ENCODE data around the gene TSEN15. TPM values are rescaled to one million over a fixed set of nuclear protein-coding genes. Genes with fewer than 3 reads are reported as not detected.

Gene TSEN15
- total and polyA plus RNA-seq, 10 of the 15 experiments (the other 5 are each of a cell fraction or from before 2014, with no cell fraction given) = 21.1 to 136 (median 70.2) TPM

DNA sequence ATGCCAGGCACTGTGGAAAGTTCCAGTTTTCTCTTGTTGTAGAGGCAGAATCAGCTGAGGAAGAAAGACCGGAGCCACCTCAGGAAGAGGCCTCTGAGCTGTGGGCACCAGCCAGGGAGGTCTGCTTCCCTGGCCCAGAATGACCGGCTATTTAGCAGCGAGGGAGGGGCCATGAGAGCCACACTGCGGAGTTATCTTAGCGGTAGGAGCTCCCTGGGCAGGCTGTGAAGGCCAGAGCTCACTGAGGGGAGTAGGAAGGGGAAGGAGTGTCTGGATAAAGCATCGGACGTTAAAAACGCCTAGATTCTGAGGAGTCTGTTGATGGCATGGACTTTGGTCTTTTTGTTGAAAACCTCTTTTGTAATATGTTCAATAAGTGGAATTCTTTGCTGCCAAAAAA lies 36.5 kb downstream of the TSEN15 start:
- no peak overlapping the region for H3K4me3 ChIP-seq
- intact Hi-C loops (cut with micrococcal nuclease; ENCODE audit: unreplicated experiment) = no loop called here
- H2AFZ ChIP-seq (ENCODE audit: control insufficient read depth, low read depth, low read length) = no peak overlapping the region
- ChIA-PET RAD21 (ENCODE audit: unreplicated experiment) (interaction anchor here (1.1 kb wide), 1 partner anchor 433 kb away, joined by 3 read pairs; no protein-coding TSS in a partner anchor), POLR2A (no interaction called here), SMC1A (ENCODE audit: uncharacterized antibody, unreplicated experiment) (no interaction called here), CTCF (interaction anchor here (1.1 kb wide), 1 partner anchor 134 kb away, joined by 3 read pairs; no protein-coding TSS in a partner anchor)
- ATAC-seq (no peak), FAIRE-seq (no peak), DNase-seq (ENCODE audit: low read depth, low spot score) (no peak)
- no peaks in the 10 kb centered on the region for H3K4me1 ChIP-seq (ENCODE audit: control insufficient read depth, insufficient read depth, low read length)
- no peaks in the 10 kb centered on the region for H3K36me3 ChIP-seq (ENCODE audit: control insufficient read depth in 2 of 2, insufficient read depth in 2 of 2, low read length in 1 of 2)
- no peak overlapping the region for H3K4me2 ChIP-seq (ENCODE audit: control insufficient read depth, insufficient read depth)
- H3K79me2 ChIP-seq (ENCODE audit: control insufficient read depth, insufficient read depth, low read length) = no peaks in the 10 kb centered on the region
- BruUV-seq (replicated peaks) = no TSS peak
- no peaks in the 10 kb centered on the region for H3K27me3 ChIP-seq (replicated peaks in 1 of 2; ENCODE audit: control insufficient read depth in 2 of 2, insufficient read depth in 2 of 2, low read length in 1 of 2)
- in situ Hi-C loops (cut with MboI) = loop anchor here (10.0 kb wide), 1 partner anchor 577 kb away; no protein-coding TSS in a partner anchor
- no peak for TF ChIP-seq EZH2 (IDR thresholded peaks at IDR 0.05; ENCODE audit: borderline replicate concordance, control insufficient read depth, low read depth, low read length)
- TF ChIP-seq KAT2A (conservative IDR thresholded peaks at IDR 0.05; ENCODE audit: control insufficient read depth, low read depth, low read length) = no peak
- TF ChIP-seq HDGF (IDR thresholded peaks at IDR 0.05) = no peak
- TF ChIP-seq, protein P1, sequence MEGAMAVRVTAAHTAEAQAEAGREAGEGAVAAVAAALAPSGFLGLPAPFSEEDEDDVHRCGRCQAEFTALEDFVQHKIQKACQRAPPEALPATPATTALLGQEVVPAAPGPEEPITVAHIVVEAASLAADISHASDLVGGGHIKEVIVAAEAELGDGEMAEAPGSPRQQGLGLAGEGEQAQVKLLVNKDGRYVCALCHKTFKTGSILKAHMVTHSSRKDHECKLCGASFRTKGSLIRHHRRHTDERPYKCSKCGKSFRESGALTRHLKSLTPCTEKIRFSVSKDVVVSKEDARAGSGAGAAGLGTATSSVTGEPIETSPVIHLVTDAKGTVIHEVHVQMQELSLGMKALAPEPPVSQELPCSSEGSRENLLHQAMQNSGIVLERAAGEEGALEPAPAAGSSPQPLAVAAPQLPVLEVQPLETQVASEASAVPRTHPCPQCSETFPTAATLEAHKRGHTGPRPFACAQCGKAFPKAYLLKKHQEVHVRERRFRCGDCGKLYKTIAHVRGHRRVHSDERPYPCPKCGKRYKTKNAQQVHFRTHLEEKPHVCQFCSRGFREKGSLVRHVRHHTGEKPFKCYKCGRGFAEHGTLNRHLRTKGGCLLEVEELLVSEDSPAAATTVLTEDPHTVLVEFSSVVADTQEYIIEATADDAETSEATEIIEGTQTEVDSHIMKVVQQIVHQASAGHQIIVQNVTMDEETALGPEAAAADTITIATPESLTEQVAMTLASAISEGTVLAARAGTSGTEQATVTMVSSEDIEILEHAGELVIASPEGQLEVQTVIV (IDR thresholded peaks at IDR 0.05; ENCODE audit: borderline replicate concordance, partially characterized antibody) = no peak
- TF ChIP-seq BMI1 (IDR thresholded peaks at IDR 0.05; ENCODE audit: borderline replicate concordance) = no peak
- TF ChIP-seq NBN (IDR thresholded peaks at IDR 0.05) = no peak
- no peak for TF ChIP-seq ZNF207 (IDR thresholded peaks at IDR 0.05; ENCODE audit: borderline replicate concordance)
- TF ChIP-seq, protein P2, sequence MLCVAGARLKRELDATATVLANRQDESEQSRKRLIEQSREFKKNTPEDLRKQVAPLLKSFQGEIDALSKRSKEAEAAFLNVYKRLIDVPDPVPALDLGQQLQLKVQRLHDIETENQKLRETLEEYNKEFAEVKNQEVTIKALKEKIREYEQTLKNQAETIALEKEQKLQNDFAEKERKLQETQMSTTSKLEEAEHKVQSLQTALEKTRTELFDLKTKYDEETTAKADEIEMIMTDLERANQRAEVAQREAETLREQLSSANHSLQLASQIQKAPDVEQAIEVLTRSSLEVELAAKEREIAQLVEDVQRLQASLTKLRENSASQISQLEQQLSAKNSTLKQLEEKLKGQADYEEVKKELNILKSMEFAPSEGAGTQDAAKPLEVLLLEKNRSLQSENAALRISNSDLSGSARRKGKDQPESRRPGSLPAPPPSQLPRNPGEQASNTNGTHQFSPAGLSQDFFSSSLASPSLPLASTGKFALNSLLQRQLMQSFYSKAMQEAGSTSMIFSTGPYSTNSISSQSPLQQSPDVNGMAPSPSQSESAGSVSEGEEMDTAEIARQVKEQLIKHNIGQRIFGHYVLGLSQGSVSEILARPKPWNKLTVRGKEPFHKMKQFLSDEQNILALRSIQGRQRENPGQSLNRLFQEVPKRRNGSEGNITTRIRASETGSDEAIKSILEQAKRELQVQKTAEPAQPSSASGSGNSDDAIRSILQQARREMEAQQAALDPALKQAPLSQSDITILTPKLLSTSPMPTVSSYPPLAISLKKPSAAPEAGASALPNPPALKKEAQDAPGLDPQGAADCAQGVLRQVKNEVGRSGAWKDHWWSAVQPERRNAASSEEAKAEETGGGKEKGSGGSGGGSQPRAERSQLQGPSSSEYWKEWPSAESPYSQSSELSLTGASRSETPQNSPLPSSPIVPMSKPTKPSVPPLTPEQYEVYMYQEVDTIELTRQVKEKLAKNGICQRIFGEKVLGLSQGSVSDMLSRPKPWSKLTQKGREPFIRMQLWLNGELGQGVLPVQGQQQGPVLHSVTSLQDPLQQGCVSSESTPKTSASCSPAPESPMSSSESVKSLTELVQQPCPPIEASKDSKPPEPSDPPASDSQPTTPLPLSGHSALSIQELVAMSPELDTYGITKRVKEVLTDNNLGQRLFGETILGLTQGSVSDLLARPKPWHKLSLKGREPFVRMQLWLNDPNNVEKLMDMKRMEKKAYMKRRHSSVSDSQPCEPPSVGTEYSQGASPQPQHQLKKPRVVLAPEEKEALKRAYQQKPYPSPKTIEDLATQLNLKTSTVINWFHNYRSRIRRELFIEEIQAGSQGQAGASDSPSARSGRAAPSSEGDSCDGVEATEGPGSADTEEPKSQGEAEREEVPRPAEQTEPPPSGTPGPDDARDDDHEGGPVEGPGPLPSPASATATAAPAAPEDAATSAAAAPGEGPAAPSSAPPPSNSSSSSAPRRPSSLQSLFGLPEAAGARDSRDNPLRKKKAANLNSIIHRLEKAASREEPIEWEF (IDR thresholded peaks at IDR 0.05; ENCODE audit: insufficient replicate concordance, low read depth, low read length) = no peak
- TF ChIP-seq DPF2 (IDR thresholded peaks at IDR 0.05) = no peak
- TF ChIP-seq CTCF (IDR thresholded peaks at IDR 0.05 in 2 of 3, conservative IDR thresholded peaks at IDR 0.05 in 1 of 3; ENCODE audit: control insufficient read depth in 2 of 3, extremely low read depth in 1 of 3, insufficient read depth in 1 of 3, low read depth in 3 of 3, low read length in 3 of 3) = no peak
- TF ChIP-seq SIX5 (IDR thresholded peaks at IDR 0.05; ENCODE audit: low read depth, low read length, severe bottlenecking) = no peak
- WGBS (ENCODE audit: insufficient coverage, insufficient replicate concordance, low lambda C conversion rate, missing lambda C conversion rate) = 81% methylated on average over 8 of the region's 8 CpGs
- H3K9ac ChIP-seq (ENCODE audit: control insufficient read depth, insufficient read depth, low read length) = no peak overlapping the region
- H4K20me1 ChIP-seq (ENCODE audit: control insufficient read depth, insufficient read depth) = no peaks in the 10 kb centered on the region
- no peak overlapping the region for H3K27ac ChIP-seq (ENCODE audit: control insufficient read depth, insufficient read depth)
- H3K9me3 ChIP-seq (replicated peaks; ENCODE audit: control insufficient read depth, insufficient read depth, low read length) = no peaks in the 10 kb centered on the region
